ENCODE results near the gene DHRS13. TPM values are rescaled to one million over a fixed set of nuclear protein-coding genes. Genes with fewer than 3 reads are reported as not detected.
A peak's percentile ranks its signal among the peaks of the same experiment; 100 is the strongest.
"Not testable (repeated sequence)": the region's sequence is repeated elsewhere in the genome, so short reads cannot be mapped to it uniquely, and the experiment has no call there.

DHRS13 gene
- total RNA-seq, 3 donors from 2014 or later: 7.1 to 10.1 (median 7.3) TPM

- no peaks in the 10 kb centered on the region for H3K36me3 ChIP-seq (ENCODE audit: low read depth)
- no peaks in the 10 kb centered on the region for H3K9me3 ChIP-seq
- ATAC-seq (no peak), DNase-seq (no peak)
- H3K4me3 ChIP-seq: no peak overlapping the region
- no peaks in the 10 kb centered on the region for H3K4me1 ChIP-seq (ENCODE audit: low read depth)
- intact Hi-C loops (cut with DNase I, micrococcal nuclease): no loop called here
- TF ChIP-seq CTCF (IDR thresholded peaks at IDR 0.05): no peak
Observed at GRCh38 chr17:28878158-28878910, 24.5 kb downstream of the DHRS13 start.

- ATAC-seq; H3K4me3 ChIP-seq; H3K9me3 ChIP-seq; intact Hi-C loops (cut with DNase I, micrococcal nuclease); H3K36me3 ChIP-seq (ENCODE audit: low read depth); H3K4me1 ChIP-seq (ENCODE audit: low read depth): not testable (repeated sequence)
- peak in 1 of 3 donors; percentile 5 for DNase-seq
Observed at GRCh38 chr17:28877150-28877711, 25.6 kb downstream of the DHRS13 start.

GRCh38 chr17:28875848-28876550 is 26.9 kb downstream of the DHRS13 start:
- DNase-seq (no peak), ATAC-seq (no peak)
- intact Hi-C loops (cut with DNase I, micrococcal nuclease): no loop called here
- Histone ChIP-seq H3K4me1 (ENCODE audit: low read depth) (no peaks in the 10 kb centered on the region), H3K4me3 (no peak overlapping the region), H3K36me3 (ENCODE audit: low read depth) (no peaks in the 10 kb centered on the region), H3K9me3 (no peaks in the 10 kb centered on the region)
- TF ChIP-seq CTCF (IDR thresholded peaks at IDR 0.05): no peak

GRCh38 chr17:28874750-28875149 is 28.1 kb downstream of the DHRS13 start:
- no peak for ATAC-seq

DNA sequence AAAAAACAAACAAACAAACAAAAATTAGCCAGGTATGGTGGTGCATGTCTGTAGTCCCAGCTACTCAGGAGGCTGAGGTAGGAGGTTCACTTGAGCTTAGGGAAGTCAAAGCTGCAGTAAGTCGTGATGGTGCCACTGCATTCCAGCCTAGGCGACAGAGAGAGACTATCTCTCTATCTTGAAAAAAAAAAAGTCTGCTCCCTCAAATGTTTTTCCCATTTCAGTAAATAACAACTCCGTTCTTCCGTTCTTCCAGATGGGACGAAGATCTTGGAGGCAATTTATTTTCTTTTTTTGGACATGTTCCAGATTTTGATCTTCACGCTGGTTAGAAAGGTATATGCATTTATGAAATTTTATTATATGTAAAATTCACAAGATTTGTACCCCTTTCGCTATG is 29.0 kb downstream of the DHRS13 start:
- H3K36me3 ChIP-seq (ENCODE audit: low read depth): no peaks in the 10 kb centered on the region
- H3K9me3 ChIP-seq: no peaks in the 10 kb centered on the region
- intact Hi-C loops (cut with DNase I, micrococcal nuclease): no loop called here
- DNase-seq (no peak), ATAC-seq (no peak)
- H3K4me1 ChIP-seq (ENCODE audit: low read depth): no peaks in the 10 kb centered on the region
- H3K4me3 ChIP-seq: no peak overlapping the region
- TF ChIP-seq CTCF (IDR thresholded peaks at IDR 0.05): no peak

More at GRCh38 chr17:28874750-28875149, 28.1 kb downstream of the DHRS13 start:
- H3K4me3 ChIP-seq: no peak overlapping the region
- intact Hi-C loops (cut with DNase I, micrococcal nuclease): no loop called here
- no peak for TF ChIP-seq CTCF (IDR thresholded peaks at IDR 0.05)
- no peaks in the 10 kb centered on the region for H3K36me3 ChIP-seq (ENCODE audit: low read depth)
- DNase-seq: no peak
- H3K4me1 ChIP-seq (ENCODE audit: low read depth): no peaks in the 10 kb centered on the region
- H3K9me3 ChIP-seq: no peaks in the 10 kb centered on the region

- TF ChIP-seq CTCF (IDR thresholded peaks at IDR 0.05): no peak
- no peak for DNase-seq
- H3K9me3 ChIP-seq: no peaks in the 10 kb centered on the region
- intact Hi-C loops (cut with DNase I, micrococcal nuclease): no loop called here
- no peaks in the 10 kb centered on the region for H3K36me3 ChIP-seq (ENCODE audit: low read depth)
- no peak overlapping the region for H3K4me3 ChIP-seq
- no peaks in the 10 kb centered on the region for H3K4me1 ChIP-seq (ENCODE audit: low read depth)
- peak; percentile 76 for ATAC-seq
Observed at GRCh38 chr17:28871056-28871579, 31.8 kb downstream of the DHRS13 start.

Data from mucosa of descending colon (tissue), 3 donors.